Activated CD8-positive, alpha-beta memory T cell treated with anti-CD3 and anti-CD28 coated beads for 4 hours (primary cell): Measurements from ENCODE around the gene CD38.

Source experiments
- DNase-seq, 2 donors: peaks; one replicate each; pipeline ENCODE4 v3.0.0-alpha.2; 2020; ENCODE audit warnings: low read depth in 2 of 2

The CD38 gene

GRCh38 chr4:15899511-15899910 lies 121.4 kb downstream of the CD38 start:
- no peak for DNase-seq

GRCh38 chr4:15901007-15901406 lies 122.9 kb downstream of the CD38 start:
- no peak for DNase-seq

DNA sequence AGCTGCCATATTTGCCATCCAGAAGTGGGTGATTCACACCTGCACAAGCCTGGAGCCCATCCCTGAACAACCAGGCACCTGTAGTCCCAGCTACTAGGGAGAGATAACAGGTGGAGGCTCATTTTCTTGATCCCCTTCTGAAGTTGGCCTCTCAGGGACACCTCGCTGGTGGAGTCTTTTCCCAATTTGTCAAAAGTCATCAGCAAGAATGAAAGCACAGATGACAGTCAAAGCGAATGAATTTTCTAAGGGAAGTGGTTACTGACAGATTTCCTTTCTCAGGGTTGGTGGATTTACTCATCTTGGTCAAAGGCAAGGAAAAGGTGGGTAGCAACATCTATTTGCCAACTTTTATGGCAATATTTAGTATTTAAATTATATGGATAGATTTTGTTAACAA lies 123.9 kb downstream of the CD38 start:
- no peak for DNase-seq

DNA sequence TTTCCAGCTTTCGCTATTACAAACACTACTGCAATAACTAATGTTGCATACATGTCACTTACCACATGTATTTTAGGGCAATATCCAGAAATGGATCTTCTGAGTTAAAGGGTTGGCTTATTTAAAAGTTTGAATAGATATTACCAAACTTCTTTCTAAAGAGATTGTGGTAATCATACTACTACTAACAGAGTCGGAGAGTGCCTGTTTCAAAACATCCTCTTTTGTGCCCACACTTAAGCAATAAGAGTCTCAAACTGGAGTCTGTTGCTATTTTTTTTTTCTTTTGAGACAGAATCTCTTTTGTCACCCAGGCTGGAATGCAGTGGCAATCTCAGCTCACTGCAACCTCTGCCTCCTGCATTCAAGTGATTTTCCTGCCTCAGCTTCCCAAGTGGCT lies 124.6 kb downstream of the CD38 start:
- DNase-seq: no peak
